ENCODE results near the gene RPS6KA5. TPM values are rescaled to one million over a fixed set of nuclear protein-coding genes. Genes with fewer than 3 reads are reported as not detected.

RPS6KA5 gene
- total RNA-seq, 2 donors from 2014 or later: 5.3 to 9.6 TPM

- Histone ChIP-seq H3K9me3 (no peaks in the 10 kb centered on the region), H3K4me3 (no peak overlapping the region), H3K27ac (no peak overlapping the region), H3K4me1 (peaks cover 0 to 4% of the 10 kb centered on the region in 2 donors), H3K27me3 (no peaks in the 10 kb centered on the region), H3K36me3 (no peaks in the 10 kb centered on the region)
- TF ChIP-seq CTCF (IDR thresholded peaks at IDR 0.05): no peak
- no peak for DNase-seq (ENCODE audit: low spot score)
Measured at GRCh38 chr14:91021115-91021514, 39.3 kb downstream of the RPS6KA5 start.

GRCh38 chr14:91019673-91020072 lies 40.8 kb downstream of the RPS6KA5 start:
- no peak overlapping the region for H3K4me3 ChIP-seq
- H3K27ac ChIP-seq: no peak overlapping the region
- no peak for TF ChIP-seq CTCF (IDR thresholded peaks at IDR 0.05)
- no peaks in the 10 kb centered on the region for H3K27me3 ChIP-seq
- peaks cover 0 to 4% of the 10 kb centered on the region in 2 donors for H3K4me1 ChIP-seq
- no peaks in the 10 kb centered on the region for H3K9me3 ChIP-seq
- DNase-seq (ENCODE audit: low spot score): no peak
- no peaks in the 10 kb centered on the region for H3K36me3 ChIP-seq

GRCh38 chr14:91018481-91018880 lies 42.0 kb downstream of the RPS6KA5 start:
- Histone ChIP-seq H3K27me3 (no peaks in the 10 kb centered on the region), H3K9me3 (no peaks in the 10 kb centered on the region), H3K36me3 (no peaks in the 10 kb centered on the region), H3K4me3 (no peak overlapping the region), H3K4me1 (peaks cover 0 to 4% of the 10 kb centered on the region in 2 donors), H3K27ac (no peak overlapping the region)
- TF ChIP-seq CTCF (IDR thresholded peaks at IDR 0.05): no peak
- no peak for DNase-seq (ENCODE audit: low spot score)

GRCh38 chr14:91016800-91017410 lies 43.5 kb downstream of the RPS6KA5 start:
- no peaks in the 10 kb centered on the region for H3K27me3 ChIP-seq
- no peak for TF ChIP-seq CTCF (IDR thresholded peaks at IDR 0.05)
- no peaks in the 10 kb centered on the region for H3K9me3 ChIP-seq
- no peak for DNase-seq (ENCODE audit: low spot score)
- H3K4me3 ChIP-seq: no peak overlapping the region
- H3K27ac ChIP-seq: no peak overlapping the region
- H3K36me3 ChIP-seq: no peaks in the 10 kb centered on the region
- H3K4me1 ChIP-seq: peaks cover 0 to 4% of the 10 kb centered on the region in 2 donors

- Histone ChIP-seq H3K27me3 (no peaks in the 10 kb centered on the region), H3K27ac (no peak overlapping the region), H3K36me3 (no peaks in the 10 kb centered on the region)
Measured at GRCh38 chr14:91015435-91015834, 45.0 kb downstream of the RPS6KA5 start.

More at GRCh38 chr14:91015435-91015834, 45.0 kb downstream of the RPS6KA5 start:
- peaks cover 0 to 11% of the 10 kb centered on the region in 2 donors for H3K4me1 ChIP-seq
- no peak for DNase-seq (ENCODE audit: low spot score)
- no peaks in the 10 kb centered on the region for H3K9me3 ChIP-seq
- H3K4me3 ChIP-seq: no peak overlapping the region
- no peak for TF ChIP-seq CTCF (IDR thresholded peaks at IDR 0.05)
